AG08395 (cell line): ENCODE data around the gene ZFP91.

Experiments
- DNase-seq: peaks from one replicate; pipeline ENCODE4 v3.0.0; 2012; ENCODE audit warnings: mixed read lengths, low spot score

The ZFP91 gene

DNA sequence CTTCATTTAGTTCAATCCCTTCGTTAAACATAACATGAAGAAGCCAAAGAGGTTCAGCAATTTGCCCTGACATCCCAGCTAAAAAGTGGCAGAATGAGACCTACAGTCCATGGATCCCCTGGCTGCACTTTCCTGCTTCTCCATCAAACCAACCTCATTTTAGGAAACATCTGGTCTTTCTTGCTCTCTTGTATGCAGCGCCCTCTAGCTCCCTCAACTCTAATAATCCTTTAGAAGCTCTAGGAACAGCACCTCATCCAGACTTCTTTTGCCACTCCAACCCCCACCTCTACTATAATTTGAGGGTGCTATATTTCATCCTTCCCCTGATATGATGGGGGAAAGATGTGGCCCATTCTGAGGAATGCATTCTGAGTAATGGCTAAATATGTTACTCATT lies 51.0 kb downstream of the ZFP91 start:
- peak; percentile 69 for DNase-seq

DNA sequence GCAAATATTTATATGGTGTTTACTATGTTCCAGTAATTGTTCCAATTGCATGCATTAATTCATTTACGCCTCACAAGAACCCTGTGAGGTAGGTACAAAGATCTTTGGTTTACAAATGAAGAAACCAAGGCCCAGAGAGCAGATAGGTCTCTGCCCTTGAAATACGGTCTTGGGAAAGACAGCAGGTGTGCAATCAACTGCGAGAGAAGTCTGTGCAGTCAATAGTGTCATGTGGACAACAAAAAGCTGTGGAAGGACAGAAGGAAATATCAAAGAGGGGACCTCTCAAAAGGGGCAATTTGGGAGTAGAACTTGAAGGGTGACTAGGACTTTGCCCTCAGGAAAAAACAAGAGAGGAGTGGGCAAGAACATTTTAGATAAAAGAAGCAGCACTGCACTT lies 52.5 kb downstream of the ZFP91 start:
- DNase-seq, result no peak

DNA sequence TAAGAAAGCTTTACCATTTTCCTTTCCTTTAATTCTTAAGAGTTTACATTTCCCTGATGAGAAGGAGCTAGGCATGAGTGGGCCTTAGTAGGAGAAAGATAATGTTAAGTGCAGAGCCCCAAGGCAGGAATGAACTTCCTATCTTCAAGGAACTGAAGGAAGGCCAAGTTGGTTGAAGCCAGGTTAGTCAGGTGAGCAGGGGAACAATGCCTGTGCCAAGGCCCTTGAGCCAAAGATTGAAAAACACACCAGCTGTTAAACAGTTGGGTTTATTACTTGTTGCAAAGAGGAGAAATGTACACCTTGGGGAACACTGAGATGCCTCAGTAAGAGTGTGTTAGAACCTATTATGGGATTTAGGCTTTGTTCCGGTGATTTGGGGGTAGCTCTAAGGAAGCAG lies 53.6 kb downstream of the ZFP91 start:
- no peak for DNase-seq

DNA sequence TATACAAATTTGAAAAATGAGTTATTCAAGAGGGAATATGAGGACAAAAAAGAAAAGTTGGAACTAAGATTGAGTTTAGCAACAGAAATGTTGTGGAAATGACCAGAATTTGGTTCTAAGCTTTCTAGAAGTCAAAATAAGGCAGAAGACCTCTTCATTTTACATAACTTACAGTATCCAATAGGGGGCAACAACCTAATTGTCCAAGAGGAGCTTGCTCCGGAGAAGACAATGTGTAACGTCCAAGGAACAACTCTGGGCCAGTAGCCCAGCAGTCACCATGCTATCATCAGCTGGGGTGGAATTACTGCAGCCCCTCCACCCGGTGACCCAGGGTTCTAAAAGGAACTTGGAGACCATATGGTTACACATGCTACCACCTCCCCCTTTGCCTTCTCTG lies 57.7 kb downstream of the ZFP91 start:
- DNase-seq, result no peak

DNA sequence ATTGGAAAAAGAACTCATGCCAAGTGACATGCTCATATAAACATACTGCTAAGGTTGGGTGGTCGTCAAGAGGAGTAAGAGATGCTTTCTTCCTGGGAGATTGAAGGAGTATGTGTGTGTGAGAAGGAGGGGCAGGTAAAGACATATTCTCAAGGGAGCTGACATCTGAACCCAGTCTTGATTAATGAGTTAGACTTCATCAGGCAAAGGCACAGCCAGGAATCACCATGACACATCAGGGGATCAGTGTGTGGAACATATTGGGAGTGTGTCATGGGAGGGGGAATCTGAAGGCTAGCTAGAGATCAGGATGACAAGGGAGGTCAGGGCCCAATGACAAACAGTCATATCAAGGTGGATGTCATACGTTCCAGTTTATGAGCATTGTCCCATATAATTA lies 58.5 kb downstream of the ZFP91 start:
- no peak for DNase-seq

DNA sequence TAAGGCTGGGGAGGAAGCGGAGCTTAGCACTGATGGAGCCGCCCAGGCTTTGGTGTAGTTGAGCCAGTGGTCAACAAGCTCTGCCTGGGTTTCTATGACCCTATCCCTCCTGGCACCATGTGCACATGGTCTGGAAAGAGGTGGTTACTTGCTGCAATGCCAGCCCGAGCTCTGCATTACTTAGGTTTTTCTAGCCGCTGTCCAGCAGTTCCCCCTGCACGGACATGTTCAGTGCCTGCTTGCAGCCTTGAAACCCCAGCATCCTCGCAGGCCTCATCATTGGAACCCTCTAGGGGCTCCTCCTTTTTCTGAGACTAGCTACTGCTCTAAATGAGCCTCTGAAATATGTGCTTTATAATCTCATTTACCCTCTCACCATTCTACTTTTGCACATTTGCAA lies 60.2 kb downstream of the ZFP91 start:
- no peak for DNase-seq

DNA sequence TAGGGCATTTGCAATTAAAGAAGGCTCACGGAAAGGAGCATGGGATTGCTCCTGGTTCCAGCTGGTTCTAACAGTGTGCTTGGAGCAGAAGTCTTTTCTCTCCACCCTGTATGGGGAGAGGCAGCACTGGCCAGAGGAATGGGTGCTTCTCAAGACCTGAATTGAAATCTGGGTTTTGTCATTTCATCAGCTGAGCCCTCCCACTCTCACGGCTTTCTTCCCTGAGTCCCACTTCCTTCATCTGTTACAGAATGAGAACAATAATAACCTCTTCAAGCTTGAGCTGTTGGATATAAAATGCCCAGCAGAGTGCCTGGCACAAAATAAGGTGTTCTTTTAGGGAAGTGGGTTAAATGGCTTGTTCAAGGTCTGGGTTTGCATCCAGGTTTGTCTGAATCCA lies 60.8 kb downstream of the ZFP91 start:
- no peak for DNase-seq

DNA sequence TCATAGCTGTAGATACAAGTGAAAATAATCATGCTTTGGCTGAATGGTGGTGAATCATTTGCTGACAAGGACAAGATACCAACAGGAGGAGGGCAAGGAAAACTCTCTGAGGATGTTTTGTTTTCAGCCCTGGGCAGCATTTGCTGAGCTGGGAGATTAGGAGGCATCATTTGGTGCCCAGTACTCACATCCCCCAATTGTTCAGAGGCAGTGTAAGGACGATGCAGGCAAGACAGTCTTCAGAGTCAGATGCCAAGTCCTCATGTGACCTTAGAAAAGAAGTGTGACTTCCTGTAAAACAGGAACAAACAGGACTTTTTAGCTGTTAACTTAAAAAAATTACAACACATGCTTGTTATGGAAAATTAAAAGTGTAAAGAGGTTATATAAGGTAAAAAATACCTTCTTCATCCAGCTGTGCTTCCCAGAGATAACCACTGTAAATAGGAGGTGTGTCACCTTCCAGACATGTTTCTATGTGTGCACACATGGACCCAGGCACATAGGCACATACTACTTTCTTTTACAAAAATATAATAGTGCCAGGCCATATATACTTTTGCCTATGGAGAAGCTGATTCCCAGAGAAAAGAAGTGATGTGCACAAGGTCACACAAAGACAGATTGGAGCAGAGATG lies 61.6 kb downstream of the ZFP91 start:
- no peak for DNase-seq

DNA sequence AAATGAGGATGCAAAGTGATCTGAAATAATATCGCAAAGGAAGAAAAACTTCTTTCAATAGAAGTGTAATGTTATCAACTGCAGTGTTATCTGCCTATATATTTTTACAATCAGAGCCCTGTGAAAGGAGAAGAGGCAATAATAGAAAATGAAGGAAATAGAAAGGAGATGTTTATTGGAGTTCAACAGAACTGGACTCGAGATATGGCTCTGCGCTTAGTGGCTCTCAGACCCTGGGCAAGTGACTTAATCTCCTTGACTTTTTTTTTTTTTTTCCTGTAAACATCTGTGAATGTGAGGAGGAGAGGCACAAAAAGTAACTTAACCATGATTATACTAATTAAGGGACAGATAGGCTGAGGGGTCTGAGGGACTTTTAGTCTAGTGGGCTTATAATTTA lies 62.5 kb downstream of the ZFP91 start:
- no peak for DNase-seq

DNA sequence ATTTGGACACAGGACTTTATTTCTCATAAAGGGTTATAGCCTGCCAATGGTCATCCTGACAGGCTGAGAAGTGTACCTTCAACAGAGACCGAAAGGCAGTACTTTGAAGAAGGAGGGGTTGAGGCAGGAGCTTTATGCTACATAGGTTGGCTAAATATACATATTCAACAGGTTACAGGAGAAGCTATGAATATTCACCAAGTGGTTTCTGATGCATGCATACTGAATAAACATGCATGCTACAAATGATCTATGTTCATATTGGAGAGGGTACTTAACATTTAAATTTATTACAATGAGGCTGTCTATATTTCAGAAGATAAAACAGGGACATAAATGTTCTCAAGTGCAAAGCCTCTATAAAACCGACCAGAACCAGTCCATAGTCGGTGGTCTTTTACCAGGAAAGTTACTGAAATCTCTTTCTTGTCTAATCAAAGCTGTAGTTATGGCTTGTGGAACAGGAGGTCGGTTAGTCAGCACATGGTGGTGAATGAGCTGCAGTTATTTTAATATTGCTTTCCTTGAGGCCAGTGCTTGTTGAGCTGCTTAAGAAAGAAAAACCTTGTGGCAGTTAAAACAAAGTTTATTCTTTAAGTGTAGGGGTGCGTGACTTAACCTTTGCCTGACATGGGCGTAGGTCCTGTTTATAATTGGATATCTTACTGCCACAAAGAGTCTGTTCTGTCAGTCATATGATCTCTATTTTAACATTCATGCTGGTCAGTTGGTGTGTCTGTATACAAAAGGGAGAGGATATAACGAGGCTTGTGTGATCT lies 63.1 kb downstream of the ZFP91 start:
- DNase-seq, result no peak

DNA sequence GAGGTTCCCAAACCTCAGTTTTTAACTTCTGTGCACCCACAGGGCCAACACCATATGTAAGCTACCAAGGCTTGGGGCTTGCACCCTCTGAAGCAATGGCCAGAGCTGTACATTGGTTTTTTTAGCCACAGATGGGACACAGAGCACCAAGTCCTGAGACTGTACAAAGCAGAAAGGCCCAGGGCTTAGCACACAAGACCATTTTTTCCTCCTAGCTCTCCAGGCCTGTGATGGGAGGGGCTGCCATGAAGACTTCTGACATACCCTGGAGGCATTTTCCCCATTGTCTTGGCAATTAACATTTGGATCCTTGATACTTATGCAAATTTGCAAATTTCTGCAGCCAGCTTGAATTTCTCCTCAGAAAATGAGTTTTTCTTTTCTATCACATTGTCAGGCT lies 67.0 kb downstream of the ZFP91 start:
- no peak for DNase-seq

DNA sequence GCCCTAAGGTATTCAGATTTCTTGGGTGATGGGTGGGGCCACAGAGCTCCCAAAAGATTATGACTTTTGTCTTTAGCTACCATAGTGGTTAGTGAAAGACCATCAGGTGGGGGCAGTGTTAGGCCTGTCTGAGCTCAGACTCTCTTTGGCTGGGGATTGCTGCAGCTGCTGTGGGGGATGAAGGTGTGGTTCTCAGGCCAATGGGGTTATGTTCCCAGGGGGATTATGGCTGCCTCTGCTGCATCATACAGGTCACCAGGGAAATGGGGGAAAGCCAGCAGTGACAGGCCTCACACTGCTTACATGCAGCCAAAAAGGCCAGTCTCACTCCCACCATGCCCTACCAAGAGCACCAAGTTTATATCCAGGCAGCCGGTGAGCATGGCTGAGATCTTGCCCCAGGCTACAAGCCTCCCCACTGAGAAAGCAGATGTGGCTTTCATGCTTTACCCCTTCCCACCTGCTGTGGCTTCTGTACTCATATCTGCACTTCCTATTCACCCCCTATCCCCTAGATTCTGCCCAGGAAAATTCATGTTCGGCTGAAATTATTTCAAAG lies 68.4 kb downstream of the ZFP91 start:
- DNase-seq, result no peak

DNA sequence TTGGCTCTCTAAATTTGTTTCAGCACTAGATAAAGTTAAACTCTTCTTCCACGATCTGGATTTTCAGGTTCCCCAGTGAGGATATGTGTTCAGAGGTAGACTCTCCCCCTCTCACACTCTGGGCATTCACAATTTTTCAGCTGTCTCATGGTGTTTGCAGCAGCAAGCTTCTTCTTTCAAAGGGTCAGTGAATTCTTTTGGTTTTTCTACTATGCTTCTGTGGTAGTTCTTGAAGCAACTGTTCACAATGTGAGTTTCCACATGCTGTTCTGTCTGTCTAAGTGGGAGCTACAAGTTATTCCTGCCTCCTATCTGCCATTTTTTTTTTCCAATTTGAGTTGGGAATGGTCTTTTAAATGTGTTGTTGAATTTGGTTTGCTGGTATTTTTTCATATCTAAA lies 69.0 kb downstream of the ZFP91 start:
- DNase-seq, result no peak

DNA sequence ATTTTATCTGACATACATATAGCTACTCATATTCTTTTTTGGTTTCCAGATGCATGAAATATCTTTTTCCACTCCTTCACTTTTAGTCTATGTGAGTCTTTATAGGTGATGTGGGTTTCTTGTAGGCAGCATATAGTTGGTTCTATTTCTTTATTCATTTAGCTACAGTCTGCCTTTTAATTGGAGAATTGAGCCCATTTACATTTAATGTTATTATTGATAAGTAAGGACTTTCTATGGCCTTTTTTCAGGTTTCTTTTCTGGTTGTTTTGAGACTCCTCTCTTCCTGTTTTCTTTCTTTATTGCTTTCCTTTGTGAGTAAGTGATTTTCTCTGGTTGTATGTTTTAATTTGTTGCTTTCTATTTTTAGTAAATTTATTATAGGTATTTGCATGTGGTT lies 70.8 kb downstream of the ZFP91 start:
- DNase-seq, result no peak

DNA sequence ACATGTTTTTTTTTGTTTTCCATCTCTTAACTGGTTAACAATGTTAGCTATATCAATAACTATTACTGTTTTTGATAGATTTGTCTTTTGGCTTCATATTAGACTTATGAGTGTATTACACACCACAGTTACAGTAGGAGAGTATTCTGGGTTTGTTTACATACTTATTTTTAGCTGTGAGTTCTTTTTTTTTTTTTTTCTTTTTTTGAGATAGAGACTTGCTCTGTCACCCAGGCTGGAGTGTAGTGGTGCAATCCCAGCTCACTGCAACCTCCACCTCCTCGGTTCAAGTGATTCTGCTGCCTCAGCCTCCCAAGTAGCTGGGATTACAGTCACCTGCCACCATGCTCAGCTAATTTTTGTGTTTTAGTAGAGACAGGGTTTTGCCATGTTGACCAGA lies 71.6 kb downstream of the ZFP91 start:
- no peak for DNase-seq

DNA sequence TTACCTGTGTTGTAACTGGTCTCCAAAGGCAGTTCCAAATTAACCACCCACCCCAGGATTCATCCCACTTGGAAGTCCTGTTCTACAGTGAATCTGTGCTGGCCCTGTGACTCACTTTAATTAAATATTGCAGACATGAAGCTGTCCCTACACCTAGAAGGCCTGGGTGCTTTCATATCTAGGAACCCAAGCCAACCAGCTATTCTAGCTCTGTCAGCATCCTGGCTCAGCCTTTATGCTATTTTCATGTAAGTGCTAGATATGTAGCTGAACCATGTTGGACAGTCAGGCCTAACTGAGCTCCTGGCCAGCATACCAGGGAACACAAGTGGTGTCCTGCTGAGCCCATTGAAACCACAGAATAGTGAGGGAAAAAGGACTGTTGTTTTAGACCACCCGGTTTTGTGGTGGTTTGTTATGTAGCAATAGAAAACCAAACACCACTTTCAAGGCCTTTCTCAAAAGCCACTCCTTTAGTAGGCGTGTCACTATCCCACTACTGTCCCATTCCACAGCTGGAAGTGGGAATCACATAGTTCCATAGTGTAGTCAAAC lies 73.9 kb downstream of the ZFP91 start:
- no peak for DNase-seq

DNA sequence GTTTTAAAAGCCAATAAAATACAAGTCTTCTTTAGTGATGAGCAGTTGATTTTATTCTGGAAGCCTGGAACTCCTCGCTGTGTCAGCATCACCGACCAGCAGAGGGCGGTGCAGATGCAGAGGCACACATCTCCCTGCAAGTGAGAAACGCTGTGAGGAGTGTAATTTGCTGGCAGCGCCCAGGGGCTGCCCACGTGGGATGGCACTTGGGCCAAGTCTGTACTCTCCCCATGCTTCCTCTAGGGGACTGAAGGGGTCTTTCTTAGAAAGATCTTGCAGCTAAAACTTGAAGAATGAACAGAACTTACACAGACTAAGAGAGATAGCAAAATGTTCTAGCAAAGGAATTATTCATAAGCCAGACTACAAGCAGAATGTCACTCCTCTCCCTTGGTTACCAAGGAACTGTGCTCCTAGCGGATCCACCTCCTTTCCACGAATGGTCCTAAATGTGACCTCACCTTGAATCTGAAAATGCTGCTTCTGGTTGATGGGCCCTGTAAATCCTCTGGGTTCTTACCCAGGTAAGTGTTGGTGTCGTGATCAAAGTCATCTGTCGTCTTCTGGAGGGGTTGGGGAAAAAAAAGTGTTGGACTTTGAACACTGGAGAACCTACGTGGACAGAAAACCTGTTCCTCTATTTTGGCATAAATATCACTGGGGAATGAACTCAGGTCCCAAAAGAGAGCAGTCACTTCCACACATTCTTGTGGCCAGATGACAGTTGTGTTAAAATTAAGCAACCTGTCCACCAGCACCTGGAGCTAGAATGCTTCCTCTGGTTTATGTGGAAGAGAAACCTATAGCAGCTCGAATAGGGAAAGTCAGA lies 75.4 kb downstream of the ZFP91 start:
- DNase-seq, result peak; percentile 87

DNA sequence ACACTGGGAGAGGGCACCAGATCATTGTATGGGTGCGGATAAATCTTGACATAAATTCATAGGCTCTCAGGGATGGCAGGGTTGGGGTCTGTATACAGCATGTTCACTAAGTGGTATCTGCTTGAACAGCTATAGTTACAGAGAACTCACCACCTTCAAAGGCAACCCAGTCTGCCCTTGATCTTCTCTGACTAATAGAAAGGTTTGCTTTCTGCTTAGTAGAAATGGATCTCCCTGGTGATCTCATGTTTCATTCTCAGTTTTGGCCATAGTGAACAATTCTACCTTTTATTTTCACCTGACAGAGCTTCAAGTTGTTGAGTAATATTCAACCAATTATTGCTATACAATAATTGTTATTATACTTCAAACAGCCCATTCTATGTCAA lies 76.0 kb downstream of the ZFP91 start:
- DNase-seq, result no peak

DNA sequence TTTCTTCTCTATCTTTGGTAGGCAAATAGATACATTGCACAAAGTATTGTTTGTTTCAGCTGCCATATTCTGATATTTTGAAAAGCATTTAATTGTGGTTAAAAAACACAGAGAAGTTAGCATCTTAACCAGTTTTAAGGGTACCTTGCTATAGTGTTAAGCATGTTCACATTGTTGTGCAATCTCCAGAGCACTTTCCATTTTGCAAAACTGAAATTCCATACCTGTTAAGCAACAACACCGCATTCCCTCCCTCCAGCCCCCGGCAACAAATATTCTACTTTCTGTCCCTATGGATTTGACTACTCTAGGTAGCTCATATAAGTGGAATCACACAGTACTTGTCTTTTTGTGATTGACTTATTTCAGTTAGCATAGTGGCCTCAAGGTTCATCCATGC lies 77.5 kb downstream of the ZFP91 start:
- no peak for DNase-seq

DNA sequence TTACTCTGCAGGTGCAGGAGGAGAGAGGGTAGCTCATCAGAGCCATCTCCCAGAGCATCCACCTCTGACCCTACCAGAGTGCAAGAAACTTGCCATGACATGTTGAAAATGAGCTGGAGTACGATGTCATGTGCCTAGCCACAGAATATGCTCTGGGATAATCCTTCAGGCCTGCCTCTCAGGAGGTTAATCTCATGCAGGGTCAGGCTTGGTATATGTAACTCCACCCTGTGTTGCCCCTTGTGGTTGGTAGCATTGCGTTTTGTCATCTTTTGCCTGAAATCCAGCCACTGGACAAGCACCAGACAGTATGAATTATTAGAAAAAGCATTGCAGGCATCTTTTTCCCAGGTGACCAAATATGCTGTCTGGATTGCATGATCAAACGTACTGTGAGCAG lies 79.8 kb downstream of the ZFP91 start:
- no peak for DNase-seq

DNA sequence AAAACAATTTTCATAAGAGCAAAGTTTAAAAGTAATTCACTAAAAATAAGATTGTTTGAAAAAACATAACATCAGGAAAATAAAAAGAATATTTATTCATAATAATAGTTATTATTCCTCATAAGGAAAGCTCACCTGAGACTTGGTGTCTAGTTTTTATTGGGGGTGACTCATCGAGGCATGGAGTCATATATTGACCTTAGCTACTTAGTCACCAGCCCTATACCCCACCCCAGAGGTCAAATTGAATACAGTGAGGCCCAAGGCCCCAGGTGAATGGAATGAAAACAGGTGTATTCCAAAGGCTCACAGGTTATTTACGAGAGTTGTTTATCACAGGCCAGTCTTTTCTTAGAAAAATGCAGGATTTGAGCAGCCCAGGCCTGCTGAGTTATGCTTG lies 80.5 kb downstream of the ZFP91 start:
- DNase-seq, result no peak

DNA sequence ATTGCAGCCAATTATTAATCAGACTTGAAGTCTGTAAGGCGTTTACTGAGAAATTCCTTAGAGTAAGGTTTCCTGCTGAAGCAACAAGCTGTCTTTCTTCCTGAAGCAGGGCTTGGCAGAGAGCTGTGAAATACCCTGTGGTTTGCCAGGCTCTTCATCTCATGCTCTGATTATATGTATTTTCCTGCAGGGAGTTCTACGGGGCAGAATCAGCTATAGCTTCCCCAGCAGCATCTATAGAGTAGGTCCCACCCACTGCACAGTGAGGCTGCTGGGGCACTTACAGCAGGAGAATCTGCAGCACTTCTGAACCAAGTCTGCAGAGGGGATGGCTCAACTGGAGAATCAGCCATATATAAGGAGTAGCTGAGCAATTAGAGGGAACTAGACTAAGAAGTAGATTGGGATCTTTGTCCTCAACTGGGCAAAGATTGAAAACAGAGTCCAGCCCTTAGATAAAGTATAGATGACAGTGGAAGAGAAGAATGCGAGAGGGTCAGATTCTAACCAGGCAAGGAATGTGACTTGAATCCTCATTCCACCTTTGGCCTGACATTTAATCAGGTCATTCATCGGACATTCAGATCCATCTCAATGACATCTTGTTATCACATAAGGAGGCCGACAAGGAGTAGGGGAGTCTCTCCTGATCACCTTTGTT lies 81.2 kb downstream of the ZFP91 start:
- DNase-seq, result no peak
